Mucosa of descending colon (tissue), 3 donors: ENCODE data around the gene KCNQ1OT1. TPM values are rescaled to one million over a fixed set of nuclear protein-coding genes. Genes with fewer than 3 reads are reported as not detected.

Experiments used
- ATAC-seq: fragments of 200-7000 bp; cut with Tn5 transposase; one replicate; pipeline ENCODE4 v1.9.1; 2020; ENCODE audit warnings: mild to moderate bottlenecking, moderate library complexity
- DNase-seq, 3 donors: peaks; one replicate each; pipeline ENCODE4 v3.0.0-alpha.2; 2020
- H3K36me3 ChIP-seq: fragments of 200-600 bp; one replicate; pipeline ENCODE4 v1.8.0; 2021; ENCODE audit warnings: low read depth, mild to moderate bottlenecking
- H3K4me1 ChIP-seq: fragments of 200-600 bp; one replicate; pipeline ENCODE4 v1.8.0; 2021; ENCODE audit warnings: low read depth, mild to moderate bottlenecking
- H3K4me3 ChIP-seq: fragments of 200-600 bp; one replicate; pipeline ENCODE4 v1.8.0; 2021; ENCODE audit warnings: mild to moderate bottlenecking
- H3K9me3 ChIP-seq: fragments of 200-600 bp; one replicate; pipeline ENCODE4 v1.8.0; 2021; ENCODE audit warnings: mild to moderate bottlenecking
- intact Hi-C, 2 donors: fragments of 100-400 bp; cut with DNase I in 1 of 2; cut with micrococcal nuclease in 1 of 2; formaldehyde crosslinking; loops; one replicate each; pipeline versions ENCODE4 v1.11.0 to v1.11.1; 2022; cut with DNase I, micrococcal nuclease
- total RNA-seq, 3 donors: library from RNA; stranded (reverse); fragmentation: NEBNext Ultra II Directional in 2 of 3; extraction: Animal tissue kit (Norgen Biotek cat#: 25700) in 2 of 3; gene quantifications; one replicate each; pipeline versions ENCODE4 v1.2.1 to v1.2.4, GENCODE V29; 2021 to 2023
- TF ChIP-seq, protein P1 (sequence below): fragments of 200-600 bp; IDR thresholded peaks from one replicate; pipeline ENCODE4 v1.8.0; 2022; ENCODE audit warnings: antibody characterized with exemption, mild to moderate bottlenecking
- donor health status: DM: no; HTN: no; CAD: no; lungs with moderate emphysema.
- donor health status: DM: no; HTN: no; CAD: no.
- donor health status: DM: no; HTN: yes; CAD: no.

Gene KCNQ1OT1
- total RNA-seq, 3 donors from 2014 or later, result 1.5 to 1.7 (median 1.7) TPM

DNA sequence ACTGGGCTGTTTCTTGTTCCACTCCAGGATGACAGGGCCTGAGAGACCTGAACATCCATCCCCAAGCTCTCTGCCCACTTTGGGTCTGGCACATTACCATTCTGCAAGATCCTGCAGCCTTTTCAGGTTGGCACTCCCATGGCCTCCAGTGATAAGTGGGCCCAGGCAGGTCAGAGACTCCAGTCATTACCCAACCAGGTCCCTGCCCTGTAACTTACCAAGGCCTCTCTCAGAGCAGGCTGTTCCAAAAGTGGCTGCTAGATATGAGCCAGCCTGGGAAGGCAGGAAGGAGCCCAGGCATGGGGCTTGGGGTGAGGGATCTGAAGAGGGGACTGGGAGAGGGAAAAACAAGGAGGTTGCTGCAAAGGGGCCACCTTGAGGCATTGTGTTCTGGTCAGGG lies 35.9 kb downstream of the KCNQ1OT1 start:
- Histone ChIP-seq H3K9me3 (peaks cover 6% of the 10 kb centered on the region), H3K4me3 (no peak overlapping the region), H3K36me3 (no peaks in the 10 kb centered on the region), H3K4me1 (no peaks in the 10 kb centered on the region)
- intact Hi-C loops, result no loop called here
- TF ChIP-seq, protein P1, sequence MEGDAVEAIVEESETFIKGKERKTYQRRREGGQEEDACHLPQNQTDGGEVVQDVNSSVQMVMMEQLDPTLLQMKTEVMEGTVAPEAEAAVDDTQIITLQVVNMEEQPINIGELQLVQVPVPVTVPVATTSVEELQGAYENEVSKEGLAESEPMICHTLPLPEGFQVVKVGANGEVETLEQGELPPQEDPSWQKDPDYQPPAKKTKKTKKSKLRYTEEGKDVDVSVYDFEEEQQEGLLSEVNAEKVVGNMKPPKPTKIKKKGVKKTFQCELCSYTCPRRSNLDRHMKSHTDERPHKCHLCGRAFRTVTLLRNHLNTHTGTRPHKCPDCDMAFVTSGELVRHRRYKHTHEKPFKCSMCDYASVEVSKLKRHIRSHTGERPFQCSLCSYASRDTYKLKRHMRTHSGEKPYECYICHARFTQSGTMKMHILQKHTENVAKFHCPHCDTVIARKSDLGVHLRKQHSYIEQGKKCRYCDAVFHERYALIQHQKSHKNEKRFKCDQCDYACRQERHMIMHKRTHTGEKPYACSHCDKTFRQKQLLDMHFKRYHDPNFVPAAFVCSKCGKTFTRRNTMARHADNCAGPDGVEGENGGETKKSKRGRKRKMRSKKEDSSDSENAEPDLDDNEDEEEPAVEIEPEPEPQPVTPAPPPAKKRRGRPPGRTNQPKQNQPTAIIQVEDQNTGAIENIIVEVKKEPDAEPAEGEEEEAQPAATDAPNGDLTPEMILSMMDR, result no peak
- DNase-seq (no peak), ATAC-seq (no peak)

DNA sequence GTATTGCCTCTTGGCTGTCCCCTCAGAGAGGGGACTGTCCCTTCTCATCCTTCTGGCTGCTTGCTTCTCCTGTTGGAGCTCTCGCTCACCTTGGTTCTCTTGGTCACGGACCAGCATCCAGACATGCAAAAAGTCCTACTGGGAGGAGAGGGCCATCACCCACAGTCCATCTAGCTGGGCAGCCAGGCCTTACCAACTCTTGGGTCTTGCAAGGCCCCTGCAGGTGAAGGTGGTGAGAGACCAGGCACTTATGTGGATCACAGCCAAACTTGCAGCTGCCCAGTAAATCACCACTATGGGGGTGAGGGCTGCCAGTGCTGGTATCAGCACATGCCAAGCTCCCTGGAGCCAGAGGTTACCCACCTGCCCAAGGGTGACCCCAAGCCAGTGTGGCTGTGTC lies 36.3 kb downstream of the KCNQ1OT1 start:
- ATAC-seq (no peak), DNase-seq (no peak)
- H3K36me3 ChIP-seq, result no peaks in the 10 kb centered on the region
- H3K4me3 ChIP-seq, result no peak overlapping the region
- peaks cover 6% of the 10 kb centered on the region for H3K9me3 ChIP-seq
- intact Hi-C loops, result no loop called here
- TF ChIP-seq, protein P1, result no peak
- H3K4me1 ChIP-seq, result no peaks in the 10 kb centered on the region

DNA sequence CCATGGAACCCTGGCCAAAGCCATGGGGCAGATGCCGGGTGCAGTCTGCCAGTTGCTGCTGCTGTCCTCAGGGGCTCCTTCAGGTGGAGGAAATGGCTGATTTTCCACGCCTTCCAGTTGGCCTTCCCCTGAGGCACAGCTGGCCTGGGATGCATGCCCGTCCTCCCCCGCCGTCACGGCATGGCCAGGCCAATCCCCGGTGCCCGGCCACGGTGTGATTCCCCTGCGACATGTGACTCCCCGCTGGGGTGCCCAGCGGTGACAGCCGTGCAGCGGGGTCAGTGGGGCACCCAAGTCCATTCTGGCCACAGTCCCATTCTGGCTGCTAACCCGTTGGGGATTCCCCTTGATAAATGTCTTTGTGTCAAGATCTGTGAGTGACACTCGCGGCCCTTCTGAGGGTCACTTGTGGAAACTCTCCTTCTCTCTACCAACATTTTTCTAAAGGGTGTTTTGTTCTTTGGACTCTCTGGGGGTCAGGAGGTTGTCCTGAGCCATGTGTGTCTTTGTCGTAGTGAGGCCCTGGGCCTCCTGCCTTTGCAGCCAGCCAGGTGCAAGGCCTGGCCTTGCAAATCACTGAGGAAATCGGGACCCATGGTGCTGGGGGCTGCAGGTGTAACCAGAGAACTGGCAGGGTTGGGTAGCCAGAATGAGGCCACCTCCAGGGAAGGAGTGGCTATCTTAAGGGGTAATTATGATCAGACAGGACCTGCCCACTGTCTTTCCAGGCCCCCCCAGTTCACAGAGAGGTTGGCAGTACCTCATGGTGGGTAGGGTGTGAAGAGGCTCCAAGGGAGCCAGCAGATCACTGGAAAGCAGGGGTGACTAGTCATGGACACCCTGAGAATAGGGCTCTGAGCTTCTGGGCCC lies 37.1 kb downstream of the KCNQ1OT1 start:
- no peak overlapping the region for H3K4me3 ChIP-seq
- DNase-seq, result no peak
- peaks cover 6% of the 10 kb centered on the region for H3K9me3 ChIP-seq
- H3K4me1 ChIP-seq, result no peaks in the 10 kb centered on the region
- no peaks in the 10 kb centered on the region for H3K36me3 ChIP-seq
- intact Hi-C loops, result no loop called here
- TF ChIP-seq, protein P1, result no peak
- no peak for ATAC-seq

DNA sequence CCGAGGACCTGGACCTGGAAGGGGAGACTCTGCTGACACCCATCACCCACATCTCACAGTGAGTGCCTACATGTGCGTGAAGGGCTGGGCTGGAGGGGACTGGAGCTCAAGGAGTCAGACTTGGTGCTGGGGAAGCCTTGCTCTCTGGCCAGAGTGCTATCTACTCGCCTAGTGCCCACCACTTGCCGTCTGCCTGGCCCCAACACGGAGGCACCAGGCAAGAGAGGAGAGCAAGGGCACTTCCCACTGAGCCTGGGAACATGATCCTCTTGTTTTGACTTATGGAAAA lies 37.8 kb downstream of the KCNQ1OT1 start:
- ATAC-seq (no peak), DNase-seq (no peak)
- Histone ChIP-seq H3K36me3 (no peaks in the 10 kb centered on the region), H3K9me3 (peaks cover 6% of the 10 kb centered on the region), H3K4me3 (no peak overlapping the region), H3K4me1 (no peaks in the 10 kb centered on the region)
- TF ChIP-seq, protein P1, result no peak
- intact Hi-C loops, result no loop called here

DNA sequence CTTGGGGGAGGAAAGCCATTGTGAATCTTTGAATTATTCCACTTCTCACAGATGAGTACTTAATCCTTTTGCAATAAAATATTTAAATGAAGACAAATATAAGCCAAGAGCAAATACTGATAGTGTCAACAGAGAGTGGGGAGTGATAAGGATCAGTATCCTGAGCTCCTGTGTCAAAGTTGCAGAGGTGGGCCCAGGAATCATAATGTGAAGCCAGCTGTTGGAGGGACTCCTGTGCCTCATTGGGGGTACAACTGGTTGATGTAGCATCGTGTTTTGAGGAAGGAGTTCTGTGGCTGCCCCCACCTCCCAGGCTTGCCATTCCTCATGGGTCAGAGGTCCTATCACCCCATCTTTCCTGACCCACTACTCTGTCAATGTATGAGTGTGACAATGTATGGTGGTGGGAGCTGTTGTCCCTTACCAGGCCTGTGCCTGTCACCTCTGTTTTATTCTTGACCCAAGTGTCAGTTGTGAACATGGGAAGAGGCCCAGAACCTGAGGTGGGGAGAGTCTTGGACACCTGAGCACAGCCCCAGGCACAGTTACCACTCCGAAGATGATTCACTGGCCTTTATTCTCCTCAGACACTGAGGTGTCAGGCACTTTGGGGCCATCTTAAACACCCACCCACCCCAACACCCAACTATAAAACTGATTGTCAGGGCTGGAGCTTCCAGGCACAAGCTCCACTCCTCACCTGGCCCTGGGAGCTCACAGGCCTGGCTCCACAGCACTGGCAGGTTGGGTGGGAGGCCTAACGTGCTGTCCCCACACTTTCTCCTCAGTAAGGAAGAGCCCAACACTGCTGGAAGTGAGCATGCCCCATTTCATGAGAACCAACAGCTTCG lies 38.4 kb downstream of the KCNQ1OT1 start:
- intact Hi-C loops, result no loop called here
- ATAC-seq, result no peak
- Histone ChIP-seq H3K4me1 (no peaks in the 10 kb centered on the region), H3K9me3 (peaks cover 6% of the 10 kb centered on the region), H3K36me3 (no peaks in the 10 kb centered on the region), H3K4me3 (no peak overlapping the region)
- TF ChIP-seq, protein P1, result no peak
- DNase-seq, result no peak
